Fibroblast of peridontal ligament (primary cell): Measurements from ENCODE around the gene NSUN3.
A peak's percentile ranks its signal among the peaks of the same experiment; 100 is the strongest.
"Not testable (repeated sequence)": the region's sequence is repeated elsewhere in the genome, so short reads cannot be mapped to it uniquely, and the experiment has no call there.

ENCODE experiments used
- DNase-seq: peaks from one replicate; pipeline ENCODE4 v3.0.0-alpha.2; 2010; ENCODE audit errors: extremely low read depth

Gene NSUN3

GRCh38 chr3:94066506-94067500, 3.9 kb downstream of the NSUN3 start:
- no peak for DNase-seq

- peak; percentile 69 for DNase-seq
These were observed 6.4 kb downstream of the NSUN3 start for GRCh38 chr3:94069194-94069813.

- DNase-seq = no peak
These were observed 7.6 kb downstream of the NSUN3 start for GRCh38 chr3:94070341-94070911.

GRCh38 chr3:94071713-94072284, 8.9 kb downstream of the NSUN3 start:
- DNase-seq = no peak

- DNase-seq = peak; percentile 18
These were observed 13.2 kb downstream of the NSUN3 start for GRCh38 chr3:94076055-94076454.

GRCh38 chr3:94080552-94080951, 17.7 kb downstream of the NSUN3 start:
- not testable (repeated sequence) for DNase-seq

GRCh38 chr3:94081884-94082283, 19.0 kb downstream of the NSUN3 start:
- no peak for DNase-seq

GRCh38 chr3:94082391-94082937, 19.6 kb downstream of the NSUN3 start:
- DNase-seq = no peak

- peak; percentile 59 for DNase-seq
These were observed 20.4 kb downstream of the NSUN3 start for GRCh38 chr3:94083261-94083660.

GRCh38 chr3:94089126-94089525, 26.3 kb downstream of the NSUN3 start:
- no peak for DNase-seq

GRCh38 chr3:94092086-94092485, 29.2 kb downstream of the NSUN3 start:
- no peak for DNase-seq

GRCh38 chr3:94093151-94093550, 30.3 kb downstream of the NSUN3 start:
- no peak for DNase-seq

GRCh38 chr3:94095111-94095510, 32.2 kb downstream of the NSUN3 start:
- DNase-seq = no peak

- DNase-seq = no peak
These were observed 35.6 kb downstream of the NSUN3 start for GRCh38 chr3:94098452-94098851.

- peak; percentile 25 for DNase-seq
These were observed 36.5 kb downstream of the NSUN3 start for GRCh38 chr3:94099311-94099710.

GRCh38 chr3:94101860-94102259, 39.0 kb downstream of the NSUN3 start:
- peak; percentile 48 for DNase-seq

- DNase-seq = no peak
These were observed 43.4 kb downstream of the NSUN3 start for GRCh38 chr3:94106268-94106667.

- peak; percentile 39 for DNase-seq
These were observed 47.4 kb downstream of the NSUN3 start for GRCh38 chr3:94110232-94110631.

- no peak for DNase-seq
These were observed 48.0 kb downstream of the NSUN3 start for GRCh38 chr3:94110854-94111253.

- DNase-seq = peak; percentile 72
These were observed 51.8 kb downstream of the NSUN3 start for GRCh38 chr3:94114666-94115065.

GRCh38 chr3:94115482-94115881, 52.6 kb downstream of the NSUN3 start:
- peak; percentile 64 for DNase-seq

GRCh38 chr3:94117729-94118128, 54.9 kb downstream of the NSUN3 start:
- no peak for DNase-seq
